T1000 (cell line): ENCODE data around the gene MEF2D.

Source experiments
- DNase-seq: peaks from one replicate; lab custom pipeline; 2025; ENCODE audit warnings: mixed read lengths; lab: John Stamatoyannopoulos, UW

Gene MEF2D

DNA sequence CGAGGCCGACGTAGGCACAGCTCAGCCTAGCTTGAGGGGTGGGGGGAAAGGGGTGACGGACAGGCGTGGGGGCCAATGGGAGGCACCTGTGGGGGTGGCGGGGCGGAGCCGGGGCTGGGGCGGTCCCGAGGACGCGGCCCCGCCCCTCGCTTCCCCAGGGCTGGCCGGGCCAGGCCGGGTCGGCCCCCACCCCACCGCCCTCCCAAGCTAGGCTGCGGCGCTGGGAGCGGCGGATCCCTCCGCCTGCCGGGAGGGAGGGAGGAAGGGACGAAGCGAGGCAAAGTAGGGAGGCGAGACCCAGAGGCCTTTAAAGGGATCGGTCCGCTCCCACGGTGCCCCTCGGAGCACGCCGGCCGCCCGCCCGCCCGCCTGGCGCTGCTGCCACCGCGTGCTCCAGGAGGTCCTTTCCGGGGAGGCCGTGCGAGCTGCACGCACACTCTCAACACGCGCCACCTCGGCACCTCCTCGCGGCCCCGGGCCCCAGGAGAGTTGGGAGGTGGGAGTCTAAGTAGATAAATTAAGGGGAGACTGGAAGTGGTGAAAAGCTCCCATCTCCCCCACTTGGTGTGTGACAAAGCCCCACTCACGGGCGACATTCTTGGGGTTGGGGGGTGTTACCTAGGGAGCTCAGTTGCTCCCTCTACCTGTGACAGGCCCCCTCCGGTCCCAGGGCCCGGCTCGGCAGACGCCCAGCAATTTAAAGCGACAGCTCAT, 375 bp upstream of the MEF2D start:
- DNase-seq, result peak; percentile 91

DNA sequence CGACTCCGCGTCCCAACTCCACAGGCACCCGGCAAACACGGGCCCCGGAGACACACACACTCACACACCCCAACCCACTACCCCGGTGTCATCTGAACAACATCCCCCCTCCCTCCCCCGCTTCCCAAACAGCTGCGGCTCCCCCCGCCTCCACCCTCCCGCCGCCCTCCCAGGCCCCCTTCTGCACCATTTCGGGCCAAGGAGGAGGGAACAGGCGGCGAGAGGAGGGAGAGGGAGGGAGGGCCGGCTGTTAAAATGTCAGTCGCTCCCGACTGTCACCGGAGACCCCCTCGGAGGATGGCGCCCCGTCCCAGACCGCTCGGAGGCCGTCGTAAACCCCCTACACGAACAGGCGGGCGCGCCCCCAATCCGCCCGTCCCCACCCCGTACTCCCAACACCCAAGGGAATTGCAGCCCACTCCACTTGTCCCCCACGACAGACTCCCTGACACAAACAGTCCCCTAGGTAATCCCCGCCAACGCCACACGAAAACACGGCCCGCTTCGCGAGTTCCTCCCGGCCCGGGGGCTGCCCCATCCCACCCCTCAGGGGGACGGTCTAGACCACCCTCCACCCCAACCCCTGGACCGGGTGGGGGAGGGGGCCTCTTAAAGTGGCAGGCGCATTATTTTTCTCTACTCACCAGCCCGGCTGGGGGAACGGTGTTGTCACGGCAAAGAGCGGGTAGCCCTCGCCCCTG, 583 bp downstream of the MEF2D start:
- no peak for DNase-seq

DNA sequence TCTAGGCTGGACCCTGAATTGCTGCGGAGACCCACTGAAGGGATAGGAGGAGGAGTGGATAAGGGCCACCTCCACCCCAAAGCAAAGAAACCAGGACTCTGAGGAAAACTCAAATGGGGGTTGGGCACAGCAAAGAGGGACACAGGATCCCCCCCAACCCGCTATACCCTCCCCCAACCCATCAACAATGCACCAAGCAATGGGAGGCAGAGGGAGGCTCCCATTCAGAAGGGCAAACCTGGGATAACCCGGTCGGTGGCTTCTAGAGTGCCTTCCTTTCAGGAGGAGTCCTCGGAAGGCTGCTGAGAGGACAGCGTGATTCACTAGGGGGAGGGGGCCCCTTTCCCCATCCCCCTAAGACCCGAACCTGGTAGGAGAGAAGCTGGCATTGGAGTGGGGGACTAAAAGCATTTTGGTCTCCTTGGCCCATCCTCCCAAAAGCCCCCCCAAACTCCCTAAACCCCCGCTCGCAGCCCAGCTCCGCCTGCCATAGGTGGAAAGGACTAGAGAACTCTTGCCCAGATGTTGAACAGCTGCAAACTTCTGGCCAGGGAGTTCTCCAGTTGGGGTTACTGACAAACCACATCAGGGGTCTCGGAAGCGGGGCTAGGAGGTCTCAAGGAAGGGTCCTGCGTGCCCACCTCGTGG, 1.3 kb downstream of the MEF2D start:
- no peak for DNase-seq

DNA sequence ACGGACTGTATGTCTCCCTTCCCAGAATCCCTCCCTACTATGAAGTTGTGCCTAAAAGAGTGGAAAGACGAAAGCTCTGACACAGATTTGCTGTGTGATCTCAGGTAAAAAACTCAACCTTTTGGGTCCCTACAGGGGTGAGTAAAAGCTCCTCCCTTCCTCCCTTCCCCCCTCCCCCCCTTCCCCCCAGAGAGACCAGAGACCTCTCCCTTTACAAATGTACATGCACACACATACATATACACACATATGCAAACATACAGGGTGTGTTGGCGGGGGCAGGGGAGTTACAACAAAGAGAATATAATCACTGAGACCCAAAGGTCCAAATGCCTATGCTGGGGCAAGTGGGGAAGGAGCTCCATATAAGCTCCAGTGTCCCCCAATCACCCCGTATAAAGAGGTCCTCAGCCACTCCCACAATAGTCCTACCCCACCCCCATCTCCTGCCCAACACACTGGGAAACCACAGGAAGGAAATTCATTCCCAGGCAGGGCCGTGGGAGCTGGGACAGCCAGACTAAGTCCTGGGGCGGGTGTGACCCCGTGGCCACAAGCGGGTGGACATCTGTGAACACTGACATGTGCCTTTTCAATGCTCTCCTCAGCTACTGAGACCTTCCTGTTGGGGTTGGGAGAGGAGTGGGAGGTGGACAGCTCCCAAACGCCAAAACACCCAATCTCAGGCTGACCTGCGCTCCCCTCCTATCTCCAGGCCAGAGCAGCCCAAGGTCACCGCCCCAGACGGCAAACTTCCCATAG, 2.0 kb downstream of the MEF2D start:
- no peak for DNase-seq

DNA sequence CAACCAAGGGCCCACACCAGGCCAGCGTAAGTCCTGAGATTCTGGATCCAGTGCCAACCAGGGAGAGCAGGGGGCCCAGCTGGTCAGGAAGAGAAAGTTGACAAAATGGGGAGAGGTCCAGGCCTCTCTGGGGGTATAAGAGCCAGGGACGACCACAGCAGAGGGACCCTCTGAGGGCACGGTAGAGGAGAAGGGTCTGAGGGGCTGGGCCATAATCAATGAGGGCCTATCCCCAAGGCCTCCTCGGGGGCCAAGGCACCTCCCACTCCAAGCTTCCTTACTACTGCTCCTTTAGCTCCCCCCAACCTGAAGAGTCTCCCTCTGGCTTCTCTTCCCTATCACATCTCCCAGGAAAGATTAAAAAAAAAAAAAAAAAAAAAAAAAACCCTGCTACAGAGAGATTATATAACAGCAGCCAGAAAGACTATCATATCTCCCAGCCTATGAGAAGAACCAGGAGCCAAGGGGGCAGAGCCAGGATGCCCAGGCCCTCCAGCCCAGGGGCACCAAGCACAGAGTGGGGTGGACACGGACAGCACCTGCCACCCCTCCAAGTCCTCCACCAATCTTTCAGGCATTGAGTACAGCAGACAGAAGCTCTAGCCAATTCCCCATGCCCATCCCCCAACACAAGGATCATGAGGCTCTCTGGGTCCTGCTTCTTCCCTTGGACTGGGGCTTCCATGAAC, 2.7 kb downstream of the MEF2D start:
- no peak for DNase-seq

DNA sequence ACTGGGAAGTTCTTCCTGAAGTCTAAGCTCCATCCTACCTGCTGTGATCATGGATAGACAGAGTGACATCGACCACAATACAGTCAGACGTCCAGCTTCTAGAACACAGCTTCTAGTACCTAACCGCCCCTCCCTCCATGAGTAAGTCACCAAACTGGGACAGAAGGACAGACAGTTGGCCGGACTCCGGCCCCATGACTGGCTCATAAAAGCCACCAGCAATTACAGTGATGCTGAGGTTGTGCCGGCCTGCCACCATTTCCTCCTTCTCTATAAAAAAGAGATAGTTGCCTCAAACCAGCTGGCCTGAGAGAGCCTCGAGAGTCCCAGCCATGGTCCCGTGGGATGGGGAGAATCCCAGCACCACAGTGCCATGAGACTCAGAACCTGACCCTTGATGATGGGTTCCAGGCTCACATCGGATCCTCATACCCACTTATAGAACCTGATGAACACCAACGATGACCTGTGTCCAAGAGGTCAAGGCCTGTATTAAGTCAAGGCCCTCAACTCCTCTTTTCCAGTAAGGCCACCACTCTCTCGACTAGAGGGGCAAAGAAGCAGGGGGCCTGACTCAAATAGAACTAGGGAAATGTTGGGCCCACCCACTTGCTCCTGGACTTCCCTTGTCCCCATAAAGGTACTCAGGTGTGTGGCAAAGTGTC, 3.4 kb downstream of the MEF2D start:
- no peak for DNase-seq

DNA sequence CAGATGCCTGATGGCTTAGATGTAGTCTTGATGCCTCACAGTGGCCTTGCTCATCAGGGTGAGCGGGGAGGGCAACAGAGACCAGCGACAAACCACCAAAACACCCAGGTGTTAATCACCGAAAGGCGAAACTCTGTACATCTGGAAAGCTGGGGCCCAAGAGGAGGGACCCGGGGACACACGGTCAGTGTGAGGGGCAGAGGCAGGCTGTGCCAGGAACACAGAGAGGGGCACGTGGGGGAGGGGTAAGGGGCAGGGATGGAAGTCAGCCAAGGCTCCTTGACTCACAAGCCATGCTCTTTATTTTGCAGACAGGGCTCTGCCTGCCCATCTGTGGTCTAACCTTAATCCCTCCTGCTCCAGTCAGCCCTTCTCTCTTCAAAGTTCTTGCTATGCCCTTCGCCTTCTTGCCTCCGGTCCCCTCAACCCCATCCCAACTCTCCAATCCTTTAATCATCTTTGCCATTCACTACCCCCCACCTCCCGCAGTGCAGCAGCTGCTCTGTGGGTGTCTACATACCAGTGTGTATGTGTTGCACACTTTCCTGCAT, 4.3 kb downstream of the MEF2D start:
- DNase-seq, result no peak

DNA sequence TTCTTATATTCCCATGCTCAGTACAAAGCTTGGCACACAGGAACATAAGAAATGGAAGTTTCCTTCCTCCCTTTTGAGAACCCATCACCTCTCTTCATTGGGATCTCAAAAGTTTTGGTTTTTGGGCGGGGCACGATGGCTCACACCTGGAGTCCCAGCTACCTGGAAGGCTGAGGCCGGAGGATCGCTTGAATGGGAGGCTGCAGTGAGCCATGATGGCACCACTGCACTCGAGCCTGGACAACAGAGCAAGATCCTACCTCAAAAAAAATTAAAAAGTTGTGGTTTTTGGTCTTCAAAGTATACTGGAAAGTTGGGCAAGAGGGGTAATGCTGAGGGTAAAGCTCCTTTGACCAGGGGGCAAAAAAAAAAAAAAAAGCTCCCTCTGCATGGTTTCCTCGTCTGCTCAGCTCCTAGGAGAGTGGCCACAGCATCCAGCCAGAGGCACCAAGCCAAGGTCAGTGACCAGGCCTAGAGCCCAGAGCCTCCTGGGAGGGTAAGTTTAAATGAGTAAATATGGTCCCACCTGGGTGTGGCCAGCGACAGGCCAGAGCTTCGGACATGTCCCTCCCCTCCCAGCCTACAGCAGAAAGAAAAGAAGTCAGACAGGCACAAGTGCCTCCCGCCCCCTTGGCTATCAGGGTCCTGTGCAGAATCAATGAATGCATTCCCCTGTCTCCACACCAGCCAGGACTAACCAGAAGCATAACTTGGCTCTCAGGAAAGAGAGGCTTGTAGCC, 5.0 kb downstream of the MEF2D start:
- no peak for DNase-seq

DNA sequence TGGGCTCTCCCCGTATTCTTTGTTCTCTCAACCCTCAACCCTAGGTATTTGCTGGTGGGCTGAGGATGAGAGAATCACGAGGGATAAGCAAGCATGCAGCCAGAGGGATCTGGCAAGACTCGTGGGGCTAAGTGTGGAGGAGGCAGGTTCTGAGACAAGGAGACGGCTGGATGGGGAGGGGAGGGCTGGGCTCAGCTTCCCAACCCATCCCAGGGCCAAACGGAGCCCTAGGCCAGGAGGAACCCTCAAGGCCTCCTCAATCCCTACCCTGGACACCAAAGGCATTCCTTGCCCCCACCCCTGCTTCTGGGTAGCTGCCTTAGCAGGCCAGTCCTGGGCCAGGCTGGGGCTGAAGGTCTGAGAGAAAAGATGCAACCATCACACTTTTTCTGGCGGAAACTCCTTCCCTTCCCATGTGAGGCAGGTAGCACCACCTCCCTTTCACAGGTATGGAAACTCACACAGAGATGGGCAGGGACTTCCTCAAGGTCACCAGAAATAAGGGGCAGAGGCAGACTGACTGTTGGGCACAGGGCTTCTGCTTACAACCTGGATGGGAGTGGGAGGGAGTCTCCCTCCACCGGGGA, 6.2 kb downstream of the MEF2D start:
- DNase-seq, result no peak

DNA sequence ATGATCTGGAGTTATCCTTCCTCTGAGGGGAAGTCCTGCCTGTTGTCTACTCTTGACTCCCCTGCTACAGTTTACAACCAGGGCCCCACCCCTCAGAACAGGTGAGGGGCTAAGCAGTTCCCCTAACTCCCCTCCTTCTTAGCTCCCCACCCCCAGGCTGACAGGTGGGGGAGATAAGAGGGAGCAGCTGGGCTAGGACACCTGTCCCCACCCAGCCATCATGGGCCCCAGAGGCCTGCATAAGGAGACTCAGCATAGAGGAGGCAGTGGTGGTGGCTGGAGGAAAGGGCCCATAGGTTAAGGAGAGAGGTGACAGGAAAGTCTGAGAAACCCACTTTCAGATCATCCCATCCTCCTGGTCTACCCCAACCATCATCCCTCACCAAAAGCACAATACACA, 6.8 kb downstream of the MEF2D start:
- no peak for DNase-seq

DNA sequence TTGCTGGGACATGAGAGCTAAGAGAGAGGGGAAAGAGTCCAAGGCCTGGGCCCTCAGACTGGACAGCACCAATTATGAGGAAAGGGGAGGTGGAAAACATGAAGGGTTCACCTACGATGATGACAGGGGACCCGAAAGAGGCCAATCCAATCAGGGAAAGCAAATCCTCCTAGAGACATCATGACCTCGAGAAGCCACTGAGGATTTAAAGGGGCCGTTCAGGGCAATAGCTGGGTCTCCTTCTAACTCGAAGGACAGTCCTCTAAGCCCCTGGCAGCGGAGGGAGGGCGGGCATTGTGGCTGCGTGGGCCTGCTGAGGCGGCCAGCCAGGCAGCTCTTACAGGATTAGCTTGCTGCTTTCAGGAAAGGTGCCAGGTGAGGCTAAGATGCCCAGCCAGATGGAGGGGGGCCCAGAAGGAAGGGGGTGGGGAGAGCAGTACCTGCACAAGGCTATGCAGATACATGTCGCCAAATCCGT, 7.4 kb downstream of the MEF2D start:
- DNase-seq, result no peak

DNA sequence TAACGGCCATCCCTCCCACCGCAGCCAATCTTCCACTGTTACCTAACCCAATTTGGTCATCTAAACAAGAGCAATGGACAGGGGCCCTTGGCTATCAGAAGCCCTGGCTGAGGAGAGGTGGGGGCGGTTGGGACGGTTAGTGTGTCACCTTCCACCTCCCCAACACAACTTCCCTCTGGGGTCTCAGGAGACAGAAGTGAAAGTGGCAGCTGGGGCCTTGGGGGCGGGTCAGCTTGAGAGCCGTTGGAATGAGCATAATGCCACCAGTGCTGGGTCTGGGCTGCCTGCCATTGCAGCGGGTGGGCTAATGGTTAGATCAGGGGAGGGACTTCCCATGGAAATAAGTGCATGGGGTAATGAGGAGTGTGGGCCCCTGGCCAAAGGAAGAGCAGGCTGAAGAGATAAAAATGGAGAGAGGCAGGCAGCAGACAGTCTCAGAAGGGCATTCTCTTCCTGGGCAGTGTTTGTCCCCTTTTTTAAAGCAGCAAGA, 7.9 kb downstream of the MEF2D start:
- no peak for DNase-seq

DNA sequence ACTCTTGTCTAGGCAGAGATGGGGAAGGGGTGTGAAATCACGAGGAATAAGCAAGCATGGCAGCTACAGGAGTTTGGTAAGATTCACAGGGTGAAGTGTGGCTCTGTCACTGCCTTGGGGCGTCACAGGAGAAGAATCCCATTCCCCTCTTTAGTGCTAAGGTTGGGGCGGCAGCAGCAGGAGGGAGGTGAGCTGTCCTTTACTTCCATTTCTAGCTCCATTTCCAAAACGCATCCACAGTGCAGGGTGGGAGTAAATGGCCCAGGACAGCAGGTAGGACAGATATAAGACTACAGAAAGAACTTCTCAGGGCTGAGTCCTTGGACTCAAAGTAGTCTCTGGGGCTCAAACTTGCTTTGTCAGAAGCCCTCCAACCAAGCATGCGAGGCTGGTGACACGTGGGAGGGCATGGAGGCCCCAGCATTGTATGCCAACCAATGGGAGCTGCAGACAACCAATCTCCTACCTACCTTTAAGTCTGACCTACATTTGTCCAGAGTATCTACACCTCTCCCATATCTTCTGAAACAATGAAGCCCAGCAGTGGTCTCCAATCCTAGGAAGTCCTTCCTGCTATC, 8.5 kb downstream of the MEF2D start:
- DNase-seq, result no peak

DNA sequence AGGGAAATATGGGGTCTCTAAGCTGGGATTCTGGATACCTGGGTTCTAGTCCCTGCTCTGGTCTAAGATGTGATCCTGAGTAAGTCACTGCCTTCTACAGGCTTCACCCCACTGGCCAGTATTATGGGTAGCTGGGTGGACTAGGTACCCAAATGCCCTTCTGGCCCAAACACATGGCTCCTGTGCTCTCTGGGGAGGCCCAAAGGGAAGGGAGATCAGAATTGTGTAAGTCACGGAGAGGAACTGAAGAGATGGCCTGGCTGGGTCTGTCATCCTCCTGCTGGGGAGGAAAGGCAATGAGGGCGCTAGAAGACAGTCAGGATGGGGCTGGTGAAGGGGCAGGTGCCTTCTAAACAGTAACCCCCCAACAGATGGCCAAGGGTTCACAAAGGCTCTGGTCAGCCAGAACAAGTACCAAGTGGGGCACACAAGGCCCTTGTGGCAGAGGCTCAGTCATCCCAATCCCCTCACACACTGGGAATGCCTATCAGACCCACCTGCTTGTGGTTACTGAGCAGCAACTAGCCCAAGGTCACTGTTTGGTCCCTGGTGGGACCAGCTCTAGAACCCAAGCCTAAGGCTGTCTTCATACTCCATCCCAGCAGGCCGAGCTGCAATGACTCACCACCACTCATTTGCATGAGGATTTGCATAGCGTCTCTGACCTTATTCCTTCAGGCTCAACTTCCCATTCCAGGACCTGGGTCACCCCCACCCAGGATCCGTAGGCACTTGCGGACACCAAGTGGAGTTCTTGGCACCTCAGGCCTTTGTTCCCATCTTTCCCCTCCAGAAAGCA, 9.2 kb downstream of the MEF2D start:
- DNase-seq, result no peak

DNA sequence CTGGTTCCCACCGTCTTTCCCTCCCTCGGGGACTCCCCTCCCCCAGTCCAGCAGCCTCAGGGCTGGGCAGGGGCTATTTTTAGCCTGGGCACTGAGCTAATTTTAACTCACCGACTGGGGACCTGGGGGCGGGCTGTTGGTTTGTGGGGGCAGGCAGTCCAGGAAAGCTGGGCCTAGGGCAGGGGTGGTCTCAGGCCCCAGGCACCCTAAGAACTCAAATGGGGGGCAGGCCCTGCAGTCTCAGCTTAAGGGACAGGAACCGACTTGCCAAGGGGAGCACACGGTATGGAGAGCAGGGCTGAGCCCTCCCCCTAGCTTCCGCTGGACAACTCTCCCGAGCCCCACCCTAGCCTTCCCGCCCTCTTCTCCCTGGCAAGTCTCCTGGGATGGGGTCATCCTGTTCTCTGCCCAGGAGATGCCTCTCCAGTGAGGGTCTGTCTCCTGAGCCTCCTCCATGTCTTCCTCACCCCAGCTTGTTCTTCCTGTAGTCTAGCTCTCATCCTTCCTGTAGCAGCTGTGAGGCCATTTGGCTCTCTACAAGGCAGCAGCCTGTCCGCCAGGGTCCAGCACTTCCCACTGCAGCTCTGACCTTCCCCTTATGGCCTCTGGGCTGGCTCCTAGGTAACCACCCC, 10.1 kb downstream of the MEF2D start:
- DNase-seq, result no peak

DNA sequence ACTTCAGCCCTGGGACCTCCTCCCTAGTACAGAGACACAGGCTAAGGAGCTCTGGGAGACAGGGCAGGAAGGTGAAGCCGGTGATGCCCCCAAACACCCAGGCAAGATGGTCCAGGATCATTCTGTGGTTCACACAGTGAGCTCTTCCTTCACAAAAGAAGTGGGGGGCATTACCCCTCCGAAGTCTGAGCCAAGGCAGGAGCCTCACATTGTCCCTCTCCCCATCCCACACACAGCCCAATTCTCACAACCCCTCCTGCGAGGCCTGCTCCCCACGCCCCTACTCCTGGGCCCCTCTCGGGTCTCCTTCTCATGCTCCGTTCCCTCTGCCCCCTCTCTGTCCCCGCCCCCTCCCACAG, 10.7 kb downstream of the MEF2D start:
- DNase-seq, result no peak

DNA sequence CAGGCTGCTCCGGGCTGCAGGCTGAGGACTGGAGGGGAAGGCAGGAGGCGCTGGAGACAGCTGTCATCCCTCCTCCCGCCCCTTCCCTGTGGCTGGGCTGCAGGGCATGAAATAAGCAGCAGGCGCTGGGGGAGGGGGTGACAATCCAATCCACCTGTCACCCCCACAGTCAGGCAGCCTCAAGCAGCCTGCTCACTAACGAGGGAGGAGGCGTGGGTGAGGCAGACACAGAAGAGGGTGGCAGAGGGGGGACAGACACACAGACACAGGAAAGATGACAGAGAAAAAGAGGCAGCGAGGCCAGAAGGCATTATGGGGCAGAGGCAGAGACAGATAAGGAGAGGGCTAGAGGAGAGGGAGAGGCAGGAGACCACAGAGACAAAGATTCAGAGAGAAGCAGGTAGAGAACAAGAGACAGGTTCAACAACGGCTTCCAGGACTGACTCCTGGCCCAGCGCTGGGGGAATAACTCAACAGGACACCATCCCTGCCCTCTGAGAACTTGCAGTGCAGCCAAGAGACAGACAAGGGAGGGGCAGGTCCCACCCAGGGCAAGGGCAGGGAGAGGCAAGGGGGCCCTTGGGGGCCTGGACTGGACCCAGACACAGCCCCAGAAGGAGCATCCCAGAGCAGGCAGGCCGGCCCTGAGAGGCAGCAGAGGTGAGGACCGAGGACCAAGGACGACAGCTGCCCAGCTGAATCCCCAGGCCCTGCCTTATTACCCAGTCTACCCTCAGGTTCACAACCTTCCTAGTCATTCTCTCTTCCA, 11.2 kb downstream of the MEF2D start:
- DNase-seq, result no peak
